Vagina (tissue), 2 donors: ENCODE results near the gene CTDSP2. TPM values are rescaled to one million over a fixed set of nuclear protein-coding genes. Genes with fewer than 3 reads are reported as not detected.
A peak's percentile ranks its signal among the peaks of the same experiment; 100 is the strongest.
"Not testable (repeated sequence)": the region's sequence is repeated elsewhere in the genome, so short reads cannot be mapped to it uniquely, and the experiment has no call there.

ENCODE experiments used
- DNase-seq, 2 donors: peaks; one replicate each; pipeline ENCODE4 v3.0.0-alpha.2; 2017; ENCODE audit errors: extremely low spot score in 2 of 2
- H3K27ac ChIP-seq: fragments of 200-600 bp; sonication (generic); one replicate; pipeline ENCODE4 v1.5.1; 2019
- H3K27me3 ChIP-seq: fragments of 200-600 bp; sonication (generic); one replicate; pipeline ENCODE4 v1.5.1; 2019
- H3K36me3 ChIP-seq, 2 donors: fragments of 200-600 bp; sonication (generic); one replicate each; pipeline ENCODE4 v1.5.1; 2017 to 2019
- H3K4me1 ChIP-seq: fragments of 200-600 bp; sonication (generic); one replicate; pipeline ENCODE4 v1.5.1; 2019
- H3K4me3 ChIP-seq, 2 donors: fragments of 200-600 bp; sonication (generic); 1 replicate in 1 of 2; 2 replicates in 1 of 2; pipeline ENCODE4 v1.5.1; 2016 to 2019
- H3K9me3 ChIP-seq: fragments of 200-600 bp; sonication (generic); one replicate; pipeline ENCODE4 v1.5.1; 2019
- POLR2A ChIP-seq, 2 donors: fragments of 450-650 bp; IDR thresholded peaks; one replicate each; pipeline ENCODE4 v1.6.1; 2017; ENCODE audit warnings: antibody characterized with exemption in 2 of 2, mild to moderate bottlenecking in 2 of 2, moderate library complexity in 2 of 2
- POLR2AphosphoS5 ChIP-seq, 2 donors: sonication (generic); formaldehyde crosslinking; IDR thresholded peaks; one replicate each; pipeline ENCODE4 v1.9.0; 2017; ENCODE audit warnings: antibody characterized with exemption in 2 of 2, mild to moderate bottlenecking in 2 of 2, low read depth in 1 of 2; ENCODE audit not compliant: insufficient read depth in 1 of 2
- intact Hi-C: fragments of 100-400 bp; cut with DNase I; formaldehyde crosslinking; loops from one replicate; pipeline ENCODE4 v1.15.1; 2023
- total RNA-seq: library from RNA; depleted of rRNA; stranded (reverse); fragments of >200 nt; gene quantifications from one replicate; pipeline ENCODE4 v1.2.3, GENCODE V29; 2016
- TF ChIP-seq, protein P1 (sequence below), 3 experiments: fragments of 450-650 bp in 2 of 3; fragments of 200-600 bp in 1 of 3; sonication (generic) in 1 of 3; IDR thresholded peaks; one replicate each; pipeline ENCODE4 v1.5.1; 2017 to 2019; ENCODE audit warnings: antibody characterized with exemption in 3 of 3, mild to moderate bottlenecking in 2 of 3, moderate library complexity in 2 of 3

The CTDSP2 gene
- total RNA-seq, 1 donor from 2014 or later, result 108 TPM

DNA sequence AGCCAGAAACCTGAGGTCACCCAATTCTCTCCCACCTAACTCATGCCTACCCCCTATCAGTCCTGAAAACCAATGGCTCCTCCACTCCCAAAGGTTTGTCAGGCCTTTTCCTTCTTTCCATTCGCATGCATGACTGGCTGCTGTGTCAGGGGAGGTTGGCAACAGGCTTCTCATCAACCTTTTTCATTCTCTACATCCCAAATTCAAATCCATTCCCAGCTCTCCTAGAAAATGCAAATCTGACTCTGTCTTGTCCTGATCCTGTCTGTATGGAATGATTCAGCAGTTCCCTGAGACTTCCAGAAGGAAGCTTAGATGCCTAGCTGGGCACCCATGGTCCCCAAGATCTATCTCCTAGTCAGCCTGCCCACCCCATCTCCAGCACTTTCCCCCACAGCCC is 5.0 kb upstream of the CTDSP2 start:
- Histone ChIP-seq H3K4me3 (no peak overlapping the region), H3K27me3 (no peaks in the 10 kb centered on the region), H3K4me1 (peaks cover 25% of the 10 kb centered on the region), H3K9me3 (no peaks in the 10 kb centered on the region), H3K27ac (peak overlapping the region; percentile 86), H3K36me3 (no peaks in the 10 kb centered on the region)
- no peak for TF ChIP-seq POLR2A (IDR thresholded peaks at IDR 0.05)
- intact Hi-C loops, result no loop called here
- no peak for DNase-seq

DNA sequence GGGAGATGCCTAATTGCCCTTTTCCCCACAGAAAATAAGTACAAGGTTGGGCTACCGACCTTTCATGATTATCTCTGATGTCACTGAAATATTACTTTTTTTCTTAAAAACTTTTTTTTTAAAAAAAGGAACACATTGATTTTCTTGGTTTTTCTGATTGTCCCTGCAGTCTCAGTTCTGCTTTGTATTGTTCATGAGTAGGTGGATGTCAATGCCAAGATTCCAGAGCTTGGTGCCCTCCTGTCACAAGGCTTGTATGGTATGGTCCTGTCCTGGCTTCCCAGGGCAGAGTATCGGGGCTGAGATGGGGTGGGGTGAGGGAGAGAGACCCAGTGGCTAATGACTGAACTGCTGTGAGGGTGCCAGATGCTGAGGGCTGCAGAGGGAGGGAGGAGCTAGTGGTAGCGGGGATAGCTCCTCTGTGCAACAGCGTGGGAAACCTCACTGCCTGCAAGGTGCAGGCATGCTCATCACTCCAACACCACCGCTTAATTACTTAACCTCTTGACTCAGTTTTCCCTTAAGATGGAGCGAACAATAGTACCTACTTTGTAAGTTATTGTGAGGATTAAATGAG is 4.4 kb upstream of the CTDSP2 start:
- Histone ChIP-seq H3K4me3 (no peak overlapping the region), H3K27me3 (no peaks in the 10 kb centered on the region), H3K27ac (no peak overlapping the region), H3K4me1 (peaks cover 25% of the 10 kb centered on the region), H3K9me3 (no peaks in the 10 kb centered on the region), H3K36me3 (no peaks in the 10 kb centered on the region)
- no peak for DNase-seq
- intact Hi-C loops, result no loop called here
- no peak for TF ChIP-seq POLR2AphosphoS5 (IDR thresholded peaks at IDR 0.05; ENCODE audit: insufficient read depth in 1 of 2, low read depth in 1 of 2)
- TF ChIP-seq, protein P1, sequence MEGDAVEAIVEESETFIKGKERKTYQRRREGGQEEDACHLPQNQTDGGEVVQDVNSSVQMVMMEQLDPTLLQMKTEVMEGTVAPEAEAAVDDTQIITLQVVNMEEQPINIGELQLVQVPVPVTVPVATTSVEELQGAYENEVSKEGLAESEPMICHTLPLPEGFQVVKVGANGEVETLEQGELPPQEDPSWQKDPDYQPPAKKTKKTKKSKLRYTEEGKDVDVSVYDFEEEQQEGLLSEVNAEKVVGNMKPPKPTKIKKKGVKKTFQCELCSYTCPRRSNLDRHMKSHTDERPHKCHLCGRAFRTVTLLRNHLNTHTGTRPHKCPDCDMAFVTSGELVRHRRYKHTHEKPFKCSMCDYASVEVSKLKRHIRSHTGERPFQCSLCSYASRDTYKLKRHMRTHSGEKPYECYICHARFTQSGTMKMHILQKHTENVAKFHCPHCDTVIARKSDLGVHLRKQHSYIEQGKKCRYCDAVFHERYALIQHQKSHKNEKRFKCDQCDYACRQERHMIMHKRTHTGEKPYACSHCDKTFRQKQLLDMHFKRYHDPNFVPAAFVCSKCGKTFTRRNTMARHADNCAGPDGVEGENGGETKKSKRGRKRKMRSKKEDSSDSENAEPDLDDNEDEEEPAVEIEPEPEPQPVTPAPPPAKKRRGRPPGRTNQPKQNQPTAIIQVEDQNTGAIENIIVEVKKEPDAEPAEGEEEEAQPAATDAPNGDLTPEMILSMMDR (IDR thresholded peaks at IDR 0.05), result no peak
- no peak for TF ChIP-seq POLR2A (IDR thresholded peaks at IDR 0.05)

DNA sequence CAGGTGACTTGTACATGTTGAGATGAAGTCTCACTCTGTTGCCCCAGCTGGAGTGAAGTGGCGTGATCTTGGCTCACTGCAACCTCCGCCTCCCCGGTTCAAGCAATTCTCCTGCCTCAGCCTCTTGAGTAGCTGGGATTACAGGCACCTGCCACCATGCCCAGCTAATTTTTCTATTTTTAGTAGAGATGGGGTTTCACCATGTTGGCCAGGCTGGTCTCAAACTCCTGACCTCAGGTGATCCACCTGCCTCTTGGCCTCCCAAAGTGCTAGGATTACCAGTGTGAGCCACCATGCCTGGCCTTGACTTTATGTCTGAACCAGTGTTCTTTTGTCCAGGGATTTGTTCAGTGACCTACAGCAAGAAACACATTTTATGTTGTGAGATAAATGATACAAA is 2.9 kb upstream of the CTDSP2 start:
- H3K27ac ChIP-seq, H3K36me3 ChIP-seq, H3K4me3 ChIP-seq, H3K9me3 ChIP-seq, DNase-seq, H3K27me3 ChIP-seq, intact Hi-C loops: not testable (repeated sequence)
- H3K4me1 ChIP-seq, result peaks cover 28% of the 10 kb centered on the region

DNA sequence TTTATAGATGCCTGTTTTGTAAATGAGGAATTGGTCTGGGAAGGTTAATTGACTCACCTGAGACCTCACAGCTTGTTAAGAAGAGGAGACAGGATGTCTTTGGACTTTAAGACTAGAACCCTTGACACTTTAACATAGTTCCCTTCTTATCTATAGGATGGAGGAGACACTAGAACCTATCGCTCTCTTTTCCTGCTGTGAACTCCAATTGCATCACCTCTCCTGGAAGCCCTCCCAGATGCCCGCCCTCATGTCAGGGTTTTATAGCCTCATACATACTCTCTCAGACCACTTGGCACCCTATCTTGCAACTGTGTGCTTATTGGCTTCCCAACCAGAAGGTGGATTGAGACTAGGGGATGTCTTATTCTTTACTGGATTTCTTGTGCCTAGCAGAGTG is 2.5 kb upstream of the CTDSP2 start:
- DNase-seq, result no peak
- no peaks in the 10 kb centered on the region for H3K36me3 ChIP-seq
- TF ChIP-seq POLR2AphosphoS5 (IDR thresholded peaks at IDR 0.05; ENCODE audit: insufficient read depth in 1 of 2, low read depth in 1 of 2) (no peak), POLR2A (IDR thresholded peaks at IDR 0.05) (no peak)
- TF ChIP-seq, protein P1 (IDR thresholded peaks at IDR 0.05), result no peak
- no peaks in the 10 kb centered on the region for H3K9me3 ChIP-seq
- peaks cover 32% of the 10 kb centered on the region for H3K4me1 ChIP-seq
- H3K27me3 ChIP-seq, result no peaks in the 10 kb centered on the region
- no peak overlapping the region for H3K27ac ChIP-seq
- no peak overlapping the region for H3K4me3 ChIP-seq
- intact Hi-C loops, result no loop called here

DNA sequence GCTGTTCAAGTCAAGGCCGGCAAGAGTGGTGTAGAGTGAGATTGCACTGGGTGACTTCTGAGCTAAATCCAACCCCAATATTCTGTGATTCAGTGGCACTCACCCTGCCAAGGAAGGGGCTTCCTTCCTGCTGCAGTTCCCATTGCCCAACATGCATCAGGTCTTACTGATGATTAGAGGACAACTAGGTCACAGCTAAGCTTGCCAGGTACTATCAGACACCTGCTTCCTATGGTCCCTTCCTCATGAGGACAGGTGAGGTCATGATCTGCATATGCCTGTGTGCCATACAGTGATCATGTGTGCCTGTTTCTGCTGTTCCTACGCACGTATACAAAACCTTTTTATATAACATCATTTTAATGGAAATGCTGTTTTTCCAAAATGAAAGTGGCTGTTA is 1.7 kb upstream of the CTDSP2 start:
- TF ChIP-seq POLR2A (IDR thresholded peaks at IDR 0.05) (no peak), POLR2AphosphoS5 (IDR thresholded peaks at IDR 0.05; ENCODE audit: insufficient read depth in 1 of 2, low read depth in 1 of 2) (no peak)
- TF ChIP-seq, protein P1 (IDR thresholded peaks at IDR 0.05), result no peak
- DNase-seq, result no peak
- H3K4me3 ChIP-seq, result no peak overlapping the region
- no peak overlapping the region for H3K27ac ChIP-seq
- intact Hi-C loops, result no loop called here
- no peaks in the 10 kb centered on the region for H3K36me3 ChIP-seq
- H3K4me1 ChIP-seq, result peaks cover 35% of the 10 kb centered on the region
- no peaks in the 10 kb centered on the region for H3K27me3 ChIP-seq
- no peaks in the 10 kb centered on the region for H3K9me3 ChIP-seq

DNA sequence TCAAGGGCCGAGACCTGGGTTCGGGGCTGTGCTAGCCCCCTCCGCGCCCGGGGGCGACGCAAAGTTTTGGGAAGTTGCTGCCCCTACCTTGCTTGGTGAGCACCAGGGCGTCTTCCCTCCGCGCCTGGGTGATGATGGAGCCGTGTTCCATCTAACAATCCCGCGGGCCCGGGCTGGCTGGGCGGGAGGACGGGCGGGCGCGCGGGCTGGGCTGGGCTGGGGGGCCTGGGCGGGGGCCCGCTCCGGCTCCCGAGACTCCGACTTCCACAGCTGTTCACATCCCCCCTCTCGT is 298 bp downstream of the CTDSP2 start:
- intact Hi-C loops, result no loop called here
- no peak for DNase-seq
- H3K27me3 ChIP-seq, result no peaks in the 10 kb centered on the region

More for the DNA sequence above, 298 bp downstream of the CTDSP2 start:
- Histone ChIP-seq H3K4me3 (peak overlapping the region; percentile 93 to 96), H3K4me1 (peaks cover 39% of the 10 kb centered on the region), H3K27ac (peak overlapping the region; percentile 99), H3K9me3 (no peaks in the 10 kb centered on the region), H3K36me3 (no peaks in the 10 kb centered on the region)
- TF ChIP-seq POLR2A (IDR thresholded peaks at IDR 0.05) (no peak), POLR2AphosphoS5 (IDR thresholded peaks at IDR 0.05; ENCODE audit: insufficient read depth in 1 of 2, low read depth in 1 of 2) (no peak)
- TF ChIP-seq, protein P1 (IDR thresholded peaks at IDR 0.05), result no peak
